Measurements from ENCODE around the gene FOXJ3. TPM values are rescaled to one million over a fixed set of nuclear protein-coding genes. Genes with fewer than 3 reads are reported as not detected.

FOXJ3 gene
- total and polyA plus RNA-seq, 2 of the 8 experiments (the other 6 are each of a cell fraction or from before 2014, with no cell fraction given), result 48.6 to 51.9 TPM

DNA sequence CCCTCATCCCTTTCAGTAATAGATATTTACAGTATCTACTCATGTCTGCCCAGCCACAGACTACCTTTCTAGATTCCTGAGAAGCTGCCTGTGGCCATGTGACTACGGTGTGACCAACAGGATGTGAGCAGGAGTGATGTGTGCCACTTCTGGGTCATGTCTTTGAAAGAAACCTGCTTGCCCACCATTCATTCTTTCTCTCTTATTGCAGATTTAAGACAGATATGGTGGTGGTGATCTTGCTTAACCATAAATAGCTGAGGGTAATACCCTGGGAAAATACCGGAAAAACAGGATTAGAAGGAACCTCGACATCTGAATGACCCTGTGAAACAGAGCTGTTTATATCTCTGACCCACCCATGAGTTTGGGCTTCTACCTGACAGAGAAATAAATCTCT is 128.9 kb downstream of the FOXJ3 start:
- Histone ChIP-seq H2AK5ac (ENCODE audit: low read depth, low read length) (no peak overlapping the region), H3K4ac (replicated peaks; ENCODE audit: insufficient read length, low read depth, low read length) (no peak overlapping the region), H4K20me1 (replicated peaks in 1 of 2; ENCODE audit: control insufficient read depth in 1 of 2, insufficient read depth in 2 of 2, low read length in 2 of 2) (peaks cover 2 to 4% of the 10 kb centered on the region in 2 experiments), H3K9ac (replicated peaks in 1 of 4; ENCODE audit: extremely low read depth in 1 of 4, low read depth in 3 of 4, low read length in 3 of 4) (no peak overlapping the region), H2BK120ac (replicated peaks; ENCODE audit: low read depth, low read length) (no peak overlapping the region), H3K14ac (ENCODE audit: insufficient read length) (no peak overlapping the region), H3K4me1 (replicated peaks in 1 of 4; ENCODE audit: control insufficient read depth in 3 of 4, insufficient read depth in 4 of 4, low read length in 3 of 4) (peaks cover 0 to 2% (median 0%) of the 10 kb centered on the region in 4 experiments; a peak in 3 of 7 replicates), H3K18ac (ENCODE audit: extremely low read depth, low read length) (no peak overlapping the region), H3K79me2 (ENCODE audit: control insufficient read depth in 1 of 2, insufficient read depth in 2 of 2, low read length in 2 of 2) (peaks cover 0 to 52% of the 10 kb centered on the region in 2 experiments; a peak in 3 of 4 replicates), H4K91ac (replicated peaks; ENCODE audit: insufficient read length, low read length) (no peak overlapping the region), H3K79me1 (ENCODE audit: low read depth, low read length) (peaks cover 2% of the 10 kb centered on the region; the same call in 1 of the 2 replicates), H3K9me3 (ENCODE audit: insufficient read depth in 2 of 2, low read depth in 1 of 2, low read length in 1 of 2) (no peaks in the 10 kb centered on the region), H2BK20ac (ENCODE audit: low read length) (no peak overlapping the region), H3K56ac (replicated peaks; ENCODE audit: insufficient read length, low read depth, low read length) (no peak overlapping the region), H2BK15ac (ENCODE audit: low read length) (no peak overlapping the region), H3K23me2 (ENCODE audit: low read depth, low read length) (no peaks in the 10 kb centered on the region; the same call in 1 of the 2 replicates), H2AFZ (ENCODE audit: low read length) (no peak overlapping the region), H3K4me3 (ENCODE audit: extremely low read depth in 1 of 4, insufficient read depth in 2 of 4, low read depth in 3 of 4, low read length in 4 of 4) (no peak overlapping the region), H2BK12ac (ENCODE audit: low read depth, low read length) (no peak overlapping the region), H3K4me2 (ENCODE audit: insufficient read depth in 1 of 2, low read depth in 2 of 2, low read length in 2 of 2) (no peak overlapping the region), H3K27me3 (replicated peaks in 1 of 4; ENCODE audit: control insufficient read depth in 3 of 4, extremely low read depth in 1 of 4, insufficient read depth in 3 of 4, low read length in 3 of 4) (no peaks in the 10 kb centered on the region), H3K23ac (ENCODE audit: insufficient read length) (no peak overlapping the region), H2BK5ac (ENCODE audit: low read depth, low read length) (no peak overlapping the region), H4K8ac (ENCODE audit: extremely low read depth, insufficient read depth, low read length) (no peak overlapping the region), H4K5ac (ENCODE audit: insufficient read length, low read depth, low read length) (no peak overlapping the region), H3K36me3 (ENCODE audit: control insufficient read depth in 2 of 4, insufficient read depth in 4 of 4, low read length in 3 of 4) (no peaks in the 10 kb centered on the region; a peak in 1 of 8 replicates), H3K27ac (ENCODE audit: low read depth, low read length) (no peak overlapping the region)
- CTCF ChIA-PET (ENCODE audit: partially characterized antibody), result no interaction called here
- TF ChIP-seq TAF1 (IDR thresholded peaks at IDR 0.05; ENCODE audit: low read depth, low read length) (no peak), RBBP5 (IDR thresholded peaks at IDR 0.05; ENCODE audit: borderline replicate concordance, low read depth, low read length) (no peak), EGR1 (IDR thresholded peaks at IDR 0.05; ENCODE audit: borderline replicate concordance, low read depth, low read length) (no peak), NRF1 (IDR thresholded peaks at IDR 0.05; ENCODE audit: low read depth, low read length) (no peak), TBP (IDR thresholded peaks at IDR 0.05; ENCODE audit: low read depth, low read length) (no peak), CHD2 (IDR thresholded peaks at IDR 0.05; ENCODE audit: low read length) (no peak), CHD1 (IDR thresholded peaks at IDR 0.05; ENCODE audit: low read depth, low read length) (no peak), CREB1 (IDR thresholded peaks at IDR 0.05) (no peak), YY1 (IDR thresholded peaks at IDR 0.05; ENCODE audit: low read depth, low read length) (no peak), JUND (IDR thresholded peaks at IDR 0.05; ENCODE audit: low read length) (no peak)
- POLR2A ChIA-PET (ENCODE audit: partially characterized antibody), result no interaction called here
- 95% methylated on average over 3 of the region's 3 CpGs; no CpG with 5 or more reads in 1 of the 2 experiments for WGBS, 2 experiments (ENCODE audit: extremely low coverage in 1 of 2, insufficient coverage in 1 of 2, insufficient read length in 1 of 2, insufficient replicate concordance in 2 of 2, low coverage in 1 of 2, low lambda C conversion rate in 2 of 2, missing lambda C conversion rate in 1 of 2)
- FAIRE-seq, result no peak
- no peak for DNase-seq (ENCODE audit: low read depth in 1 of 2, low spot score in 2 of 2)

All from H1 (cell line).